GM12872 (cell line): ENCODE measurements around the gene MPP2.

ENCODE experiments used
- TF ChIP-seq, protein P1 (sequence below): IDR thresholded peaks from 3 replicates; pipeline ENCODE4 v1.5.1; 2011; ENCODE audit warnings: low read depth, mild to moderate bottlenecking, low read length, moderate library complexity; ENCODE audit not compliant: insufficient read depth

Gene MPP2

DNA sequence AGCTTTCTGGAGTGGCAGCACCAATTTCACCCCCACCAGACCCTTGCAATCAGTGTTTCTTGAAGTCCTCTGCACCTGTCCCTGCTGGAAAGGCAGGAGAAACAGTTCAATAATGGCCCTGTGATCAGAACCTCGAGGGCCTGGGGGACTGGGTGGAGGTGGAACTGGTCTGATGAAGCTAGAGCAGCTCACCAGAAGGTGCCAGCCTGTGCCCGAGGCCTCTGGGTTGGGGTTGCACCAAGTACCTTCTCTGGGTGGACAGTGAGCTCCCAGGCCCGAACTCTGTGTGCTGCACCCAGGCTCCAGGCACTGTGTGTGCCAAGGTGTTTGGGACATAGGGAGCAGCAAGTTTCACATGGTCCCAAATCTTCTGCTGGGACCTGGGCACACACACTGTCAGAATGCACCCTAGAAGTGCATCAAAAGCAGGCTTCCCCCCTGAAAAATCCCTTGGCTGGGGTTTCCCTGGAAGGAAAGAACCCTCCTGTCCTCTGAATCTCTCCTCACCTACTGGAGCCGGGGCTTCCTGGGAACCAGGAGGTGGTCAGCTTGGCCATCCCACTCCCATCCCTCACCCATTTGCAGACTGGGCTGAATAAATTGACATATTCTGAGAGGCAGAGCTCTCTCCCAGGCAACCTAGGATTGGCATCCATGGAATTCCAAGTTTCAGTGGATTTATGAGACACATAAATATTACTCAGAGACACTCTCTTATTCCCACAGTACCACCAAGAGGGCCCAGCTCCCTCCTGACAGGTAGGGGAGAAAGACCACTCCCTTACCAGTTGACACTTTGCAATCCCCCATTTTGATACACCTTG lies 43.0 kb downstream of the MPP2 start:
- TF ChIP-seq, protein P1, sequence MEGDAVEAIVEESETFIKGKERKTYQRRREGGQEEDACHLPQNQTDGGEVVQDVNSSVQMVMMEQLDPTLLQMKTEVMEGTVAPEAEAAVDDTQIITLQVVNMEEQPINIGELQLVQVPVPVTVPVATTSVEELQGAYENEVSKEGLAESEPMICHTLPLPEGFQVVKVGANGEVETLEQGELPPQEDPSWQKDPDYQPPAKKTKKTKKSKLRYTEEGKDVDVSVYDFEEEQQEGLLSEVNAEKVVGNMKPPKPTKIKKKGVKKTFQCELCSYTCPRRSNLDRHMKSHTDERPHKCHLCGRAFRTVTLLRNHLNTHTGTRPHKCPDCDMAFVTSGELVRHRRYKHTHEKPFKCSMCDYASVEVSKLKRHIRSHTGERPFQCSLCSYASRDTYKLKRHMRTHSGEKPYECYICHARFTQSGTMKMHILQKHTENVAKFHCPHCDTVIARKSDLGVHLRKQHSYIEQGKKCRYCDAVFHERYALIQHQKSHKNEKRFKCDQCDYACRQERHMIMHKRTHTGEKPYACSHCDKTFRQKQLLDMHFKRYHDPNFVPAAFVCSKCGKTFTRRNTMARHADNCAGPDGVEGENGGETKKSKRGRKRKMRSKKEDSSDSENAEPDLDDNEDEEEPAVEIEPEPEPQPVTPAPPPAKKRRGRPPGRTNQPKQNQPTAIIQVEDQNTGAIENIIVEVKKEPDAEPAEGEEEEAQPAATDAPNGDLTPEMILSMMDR, result no peak

DNA sequence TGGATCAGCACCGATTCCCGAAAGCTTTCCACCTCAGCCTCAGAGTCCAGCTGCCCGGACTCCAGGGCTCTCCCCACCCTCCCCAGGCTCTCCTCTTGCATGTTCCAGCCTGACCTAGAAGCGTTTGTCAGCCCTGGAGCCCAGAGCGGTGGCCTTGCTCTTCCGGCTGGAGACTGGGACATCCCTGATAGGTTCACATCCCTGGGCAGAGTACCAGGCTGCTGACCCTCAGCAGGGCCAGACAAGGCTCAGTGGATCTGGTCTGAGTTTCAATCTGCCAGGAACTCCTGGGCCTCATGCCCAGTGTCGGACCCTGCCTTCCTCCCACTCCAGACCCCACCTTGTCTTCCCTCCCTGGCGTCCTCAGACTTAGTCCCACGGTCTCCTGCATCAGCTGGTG lies 45.4 kb downstream of the MPP2 start:
- TF ChIP-seq, protein P1, result no peak

DNA sequence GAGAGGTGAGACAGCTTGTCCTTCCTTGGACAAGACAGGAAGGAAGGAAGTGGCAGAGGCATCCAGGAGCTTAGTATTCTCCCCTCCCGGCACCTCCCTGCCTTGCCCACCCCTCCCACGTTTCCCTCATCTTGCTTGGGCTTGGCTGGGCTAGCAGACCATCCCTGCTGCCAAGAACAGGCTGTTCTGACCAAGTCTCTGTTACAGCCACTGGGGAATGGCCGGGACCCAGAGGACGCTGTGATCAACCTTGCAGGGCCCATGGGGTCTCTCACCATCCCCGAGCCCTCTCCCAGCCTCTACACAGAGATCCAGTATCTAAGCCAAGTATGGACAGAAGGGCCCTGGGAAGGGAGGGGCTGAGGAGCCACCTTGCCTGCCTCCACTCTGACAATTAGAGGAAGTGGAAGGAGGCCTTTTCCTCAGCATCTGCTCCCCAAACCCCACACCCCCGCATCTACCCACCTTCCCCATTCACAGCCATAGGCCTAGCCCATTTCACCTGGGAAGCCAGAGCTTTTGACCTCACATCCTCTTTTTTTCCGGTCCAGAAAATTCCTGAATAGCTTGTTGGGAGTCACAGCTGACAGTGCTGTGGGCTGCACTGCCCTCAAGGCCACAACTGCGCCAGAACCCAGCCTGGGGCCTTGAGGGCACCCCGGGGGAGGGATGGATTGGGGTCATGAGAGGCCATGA lies 46.3 kb downstream of the MPP2 start:
- TF ChIP-seq, protein P1, result no peak

DNA sequence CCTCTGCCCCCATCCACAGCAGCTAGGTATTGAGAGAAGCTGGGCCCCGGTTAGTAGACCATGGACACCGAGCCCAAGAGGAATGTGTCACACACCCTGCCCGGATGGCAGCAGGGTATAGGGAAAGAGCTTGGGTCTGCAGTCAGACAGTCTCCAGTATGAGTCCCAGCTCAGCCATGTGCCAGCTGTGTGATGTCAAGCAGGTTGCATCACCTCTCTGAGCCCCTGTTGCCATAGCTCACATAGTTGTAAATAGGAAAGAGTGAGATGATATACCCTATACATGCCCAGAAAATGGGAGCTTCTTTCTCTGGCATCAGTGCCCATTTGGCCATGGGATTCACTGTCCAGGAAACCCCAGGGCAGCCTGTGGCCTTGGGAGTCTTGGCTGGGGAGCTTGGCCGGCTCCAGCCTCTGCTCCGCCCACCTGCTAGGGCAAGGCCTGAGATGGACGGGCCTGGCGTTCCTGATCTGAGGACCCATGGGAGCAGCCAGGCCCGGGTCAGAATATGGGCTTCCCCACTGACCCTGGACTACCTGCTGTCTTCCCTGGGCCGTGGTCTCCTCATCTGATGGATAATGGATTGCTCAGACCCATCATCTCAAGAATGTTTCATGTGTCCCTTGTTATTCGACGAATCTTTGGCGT lies 47.1 kb downstream of the MPP2 start:
- TF ChIP-seq, protein P1, result no peak

DNA sequence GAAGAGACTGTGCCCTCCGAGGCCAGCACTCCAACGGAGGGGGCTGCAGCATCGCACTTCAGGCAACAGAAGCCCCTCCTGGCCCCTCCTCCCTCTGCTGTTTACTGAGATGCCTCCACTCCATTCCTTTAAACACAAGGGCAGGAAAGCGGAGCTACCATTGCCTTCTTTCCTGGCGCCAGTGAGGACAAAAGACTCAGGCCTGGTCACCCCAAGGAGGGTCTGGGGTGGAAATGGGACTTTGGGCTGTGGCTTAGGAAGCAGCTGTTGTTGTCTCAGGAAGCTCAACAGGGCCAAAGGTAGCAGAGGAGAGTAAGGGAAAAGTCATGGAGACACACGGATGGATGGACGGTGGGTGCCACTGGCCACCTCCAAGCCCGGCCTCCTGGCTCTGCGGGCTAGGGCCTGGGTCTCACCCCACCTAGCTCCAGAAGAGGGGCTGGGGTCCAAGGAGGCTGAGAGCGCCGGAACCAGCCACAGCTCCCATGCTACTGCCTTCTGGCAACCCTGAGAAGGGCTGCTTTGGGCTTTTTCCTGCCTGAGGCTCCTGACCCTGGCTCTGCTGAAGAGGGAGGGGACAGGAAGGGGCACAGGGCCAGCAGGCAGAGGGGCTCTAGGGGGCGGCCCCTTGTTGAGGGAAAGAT lies 49.3 kb downstream of the MPP2 start:
- TF ChIP-seq, protein P1, result no peak

DNA sequence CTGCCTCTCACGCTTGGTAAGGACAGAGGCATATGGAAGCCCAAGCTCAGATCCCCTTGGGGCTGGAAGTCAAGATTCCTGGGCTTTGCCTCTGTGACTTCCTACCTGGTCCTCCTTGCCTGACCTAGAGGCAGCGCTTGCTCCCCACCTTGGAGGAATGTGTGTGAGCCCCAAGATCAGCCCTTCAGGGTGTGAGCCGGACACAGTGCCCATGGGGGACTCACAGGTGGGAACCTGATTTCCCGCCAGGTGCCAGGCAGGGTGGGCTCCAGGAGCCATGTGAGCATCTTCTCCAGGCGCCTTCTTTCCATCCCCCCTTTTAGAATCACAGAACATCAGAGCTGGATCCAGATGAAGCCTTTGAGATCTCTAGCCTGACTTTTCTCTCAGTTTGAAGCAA lies 50.2 kb downstream of the MPP2 start:
- TF ChIP-seq, protein P1, result no peak

DNA sequence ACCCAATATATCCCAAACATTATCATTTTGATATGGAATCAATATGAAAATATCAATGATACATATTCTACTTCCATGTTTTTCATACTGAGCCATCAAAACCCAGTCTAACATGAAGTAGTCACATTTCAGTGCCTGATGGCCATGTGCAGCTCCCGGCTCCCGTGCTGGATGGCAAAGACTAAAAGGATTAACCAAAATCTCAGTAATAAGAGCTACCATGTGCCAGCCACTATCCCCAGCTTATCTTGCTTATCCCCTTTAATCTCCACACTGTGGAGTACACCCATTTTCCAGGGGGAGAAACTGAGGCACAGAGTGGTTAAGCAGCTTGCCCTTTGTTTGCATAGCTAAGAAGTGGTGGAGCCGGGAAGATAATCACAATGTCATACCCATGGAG lies 51.2 kb downstream of the MPP2 start:
- TF ChIP-seq, protein P1, result no peak
